Sciatic nerve (tissue), 2 donors: Measurements from ENCODE around the gene C7orf57. TPM values are rescaled to one million over a fixed set of nuclear protein-coding genes. Genes with fewer than 3 reads are reported as not detected.
"Not testable (repeated sequence)": the region's sequence is repeated elsewhere in the genome, so short reads cannot be mapped to it uniquely, and the experiment has no call there.

Source experiments
- ATAC-seq: fragments of 200-7000 bp; cut with Tn5 transposase; one replicate; pipeline ENCODE4 v1.9.1; 2020; ENCODE audit warnings: mild to moderate bottlenecking, moderate library complexity
- DNase-seq: peaks from one replicate; pipeline ENCODE4 v3.0.0-alpha.2; 2020; ENCODE audit warnings: low spot score
- intact Hi-C: fragments of 100-400 bp; cut with DNase I; formaldehyde crosslinking; loops from one replicate; pipeline ENCODE4 v1.14.2; 2022
- total RNA-seq: library from RNA; stranded (reverse); fragmentation: NEBNext Ultra II Directional; extraction: Animal tissue kit (Norgen Biotek cat#: 25700); gene quantifications from one replicate; pipeline ENCODE4 v1.2.1, GENCODE V29; 2021
- donor health status: DM: no; HTN: no; CAD: no.
- donor health status: DM: no; HTN: no; CAD: no.

Gene C7orf57
- total RNA-seq, 1 donor from 2014 or later = not detected

DNA sequence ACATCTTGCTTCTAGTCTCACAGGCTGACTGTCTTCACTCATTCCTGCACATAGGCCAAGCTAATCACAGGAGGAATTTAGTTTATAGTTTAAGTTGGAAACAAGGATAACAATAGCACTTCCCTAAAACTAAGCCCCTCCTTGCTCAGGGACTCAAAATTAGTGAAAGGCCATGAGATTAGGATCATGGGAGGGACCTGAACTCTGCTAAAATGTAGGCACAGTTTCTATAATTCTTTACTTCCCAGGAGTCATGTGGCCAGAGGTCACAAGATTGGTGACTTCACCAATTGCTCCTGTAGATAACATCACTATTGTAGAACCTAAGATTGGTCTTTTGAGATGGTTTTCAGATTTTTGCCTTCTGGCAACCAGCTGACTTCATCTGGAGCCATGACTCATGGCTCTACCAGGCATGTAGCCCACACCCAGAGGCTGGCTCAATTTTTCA lies 38.9 kb downstream of the C7orf57 start:
- intact Hi-C loops = no loop called here
- no peak for ATAC-seq
- DNase-seq = no peak

DNA sequence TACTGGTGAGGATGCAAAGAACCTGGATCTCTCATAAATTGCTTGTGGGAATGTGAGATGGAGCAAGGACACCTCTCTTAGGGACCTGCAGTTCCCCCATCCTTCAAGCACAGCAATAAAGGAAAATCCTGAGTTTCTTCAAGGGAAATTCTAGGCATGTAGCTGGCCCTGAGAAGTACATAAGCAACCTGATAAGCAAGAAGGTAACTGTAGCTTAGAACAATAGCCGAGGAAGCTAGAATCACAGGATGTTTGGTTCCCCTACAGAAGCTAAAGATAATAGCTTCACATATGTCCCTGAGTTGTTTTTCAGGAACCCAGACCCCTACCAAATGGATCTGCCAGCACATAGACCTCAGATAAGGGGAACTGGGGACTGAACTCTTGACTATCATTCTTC lies 42.1 kb downstream of the C7orf57 start:
- ATAC-seq = no peak
- intact Hi-C loops = no loop called here
- no peak for DNase-seq

DNA sequence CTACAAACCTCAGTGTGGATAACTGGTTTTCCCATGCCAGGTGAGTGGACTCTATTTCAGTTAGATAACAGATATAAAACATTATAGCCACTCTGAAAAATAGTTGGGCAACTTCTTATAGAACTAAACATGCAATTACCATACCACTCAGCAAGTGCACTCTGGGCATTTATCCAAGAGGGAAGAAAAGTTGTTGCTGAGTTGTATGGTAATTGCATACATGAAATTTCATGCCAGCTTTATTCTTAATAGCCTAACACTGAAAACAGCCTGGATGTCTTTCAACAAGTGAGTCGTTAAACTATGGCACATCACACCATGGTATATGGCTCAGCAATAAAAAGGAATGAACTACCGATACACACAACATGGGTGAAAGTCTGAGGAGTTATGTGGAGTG lies 43.1 kb downstream of the C7orf57 start:
- intact Hi-C loops = no loop called here
- no peak for DNase-seq

GRCh38 chr7:48082378-48082777 lies 47.0 kb downstream of the C7orf57 start:
- ATAC-seq, DNase-seq, intact Hi-C loops: not testable (repeated sequence)

More for the DNA sequence above, 43.1 kb downstream of the C7orf57 start:
- ATAC-seq = no peak

GRCh38 chr7:48083114-48083830 lies 47.9 kb downstream of the C7orf57 start:
- DNase-seq (no peak), ATAC-seq (no peak)
- intact Hi-C loops = no loop called here

GRCh38 chr7:48084727-48085432 lies 49.5 kb downstream of the C7orf57 start:
- peak; percentile 80 for ATAC-seq
- peak; percentile 77 for DNase-seq
- intact Hi-C loops = no loop called here

DNA sequence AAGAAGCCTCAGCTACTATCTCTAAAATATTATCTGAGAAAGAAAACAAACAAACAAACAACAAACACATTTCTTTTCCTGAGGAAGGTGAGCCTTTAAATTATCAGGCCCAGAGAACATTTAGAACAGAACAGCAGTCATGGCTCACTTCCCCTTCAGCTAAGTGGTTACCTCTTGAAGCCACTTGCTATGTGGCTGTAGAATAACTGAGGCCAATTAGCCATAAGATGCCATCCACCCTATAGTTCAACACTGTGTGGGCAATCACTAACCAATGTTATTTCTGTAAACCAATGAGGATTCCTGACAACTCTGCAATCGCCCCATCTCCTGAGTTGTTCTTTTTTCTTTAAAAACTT lies 50.1 kb downstream of the C7orf57 start:
- no peak for ATAC-seq
- intact Hi-C loops = no loop called here
- no peak for DNase-seq

DNA sequence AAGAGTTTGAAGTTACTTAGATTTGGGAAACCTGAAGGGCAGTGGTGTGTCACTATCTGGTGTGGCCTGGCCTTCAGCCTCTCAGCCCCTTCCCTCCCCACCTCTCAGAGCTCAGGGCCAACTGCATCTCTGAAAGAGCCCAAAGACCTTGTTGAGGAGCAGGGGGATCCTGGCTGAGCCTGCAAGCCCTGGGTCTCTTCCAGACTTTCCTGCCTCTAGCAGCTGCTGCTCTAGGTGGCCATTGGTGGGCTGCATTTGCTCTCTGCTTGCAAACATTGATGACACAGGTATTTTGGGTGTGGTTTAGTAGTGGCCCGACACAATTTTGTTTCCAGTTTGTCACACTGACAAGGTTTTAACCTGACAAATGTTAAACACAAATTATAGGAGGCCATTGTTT lies 50.6 kb downstream of the C7orf57 start:
- no peak for DNase-seq
- intact Hi-C loops = no loop called here
- ATAC-seq = no peak

GRCh38 chr7:48087349-48087748 lies 52.0 kb downstream of the C7orf57 start:
- DNase-seq (no peak), ATAC-seq (no peak)
- intact Hi-C loops = no loop called here

DNA sequence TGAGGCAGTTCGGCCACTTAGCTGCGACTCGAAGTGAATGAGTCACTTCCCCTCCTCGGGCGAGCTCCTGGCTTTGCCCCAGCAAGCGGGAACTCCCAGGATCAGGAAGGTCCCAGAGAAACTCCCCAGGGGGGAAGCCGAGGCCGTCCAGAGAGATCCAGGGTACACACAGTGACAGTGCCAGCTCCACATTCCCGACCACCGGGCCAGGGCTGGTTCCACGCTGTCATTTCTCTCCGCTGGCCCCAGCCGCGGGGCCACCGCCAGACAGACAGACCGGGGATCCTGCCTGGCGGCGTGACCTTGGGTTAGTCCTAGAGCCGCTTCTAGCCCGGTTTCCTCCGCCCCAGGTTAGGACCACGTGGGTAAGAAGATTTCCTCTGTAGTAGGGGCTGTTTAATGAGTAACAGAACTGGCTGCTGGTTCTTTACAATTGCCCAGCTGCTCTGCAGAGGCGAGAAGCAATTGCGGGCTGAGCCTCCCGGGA lies 53.3 kb downstream of the C7orf57 start:
- intact Hi-C loops = no loop called here
- DNase-seq (peak; percentile 89), ATAC-seq (peak; percentile 81)

GRCh38 chr7:48089046-48090003 lies 54.0 kb downstream of the C7orf57 start, which contains the start of gene UPP1:
UPP1 (plus strand) TSS chr7:48089265; CDS start chr7:48094784, 5,519 bp downstream.
- intact Hi-C loops = no loop called here
- DNase-seq (peak; percentile 91), ATAC-seq (peak; percentile 92)

DNA sequence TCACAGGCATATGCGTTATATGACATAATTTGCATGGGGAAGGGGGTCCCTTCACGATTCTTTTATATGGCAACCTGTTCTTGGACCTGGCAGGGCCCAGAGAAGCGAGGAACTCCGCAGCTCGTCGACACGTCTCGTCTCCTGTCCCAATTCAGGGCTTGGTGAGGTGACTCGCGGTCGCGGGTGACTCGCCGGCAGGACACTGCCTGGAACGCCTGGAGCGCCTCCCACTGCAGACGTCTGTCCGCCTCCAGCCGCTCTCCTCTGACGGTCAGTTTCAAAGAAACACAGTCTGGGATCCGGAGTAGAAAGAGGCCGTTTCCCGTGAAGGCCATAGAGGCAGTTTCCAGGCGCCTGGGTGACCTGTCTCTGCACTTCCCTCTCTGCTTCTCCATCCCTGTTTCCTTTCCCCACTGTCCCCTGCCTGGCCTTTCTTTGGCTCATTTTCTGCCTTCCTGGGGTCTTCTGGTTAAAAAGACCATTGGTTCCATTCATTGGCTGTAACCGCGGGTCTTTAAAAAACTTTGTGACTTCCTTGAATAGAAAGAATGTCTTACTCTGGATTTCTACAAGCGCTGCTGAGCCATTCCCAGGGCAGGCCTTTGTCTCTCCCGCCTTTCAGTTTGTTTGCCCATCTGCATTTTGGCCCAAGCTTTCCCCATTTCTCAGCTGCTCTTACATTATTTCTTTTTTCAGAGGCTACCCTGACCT lies 54.9 kb downstream of the C7orf57 start:
- DNase-seq (no peak), ATAC-seq (no peak)
- intact Hi-C loops = no loop called here

- ATAC-seq (no peak), DNase-seq (no peak)
- intact Hi-C loops = no loop called here
These were observed 56.4 kb downstream of the C7orf57 start for GRCh38 chr7:48091506-48092433.

- no peak for DNase-seq
- intact Hi-C loops = no loop called here
- no peak for ATAC-seq
These were observed 59.5 kb downstream of the C7orf57 start for GRCh38 chr7:48094861-48095293.

- no peak for DNase-seq
- no peak for ATAC-seq
- intact Hi-C loops = no loop called here
These were observed 60.9 kb downstream of the C7orf57 start for GRCh38 chr7:48096273-48096672.

GRCh38 chr7:48097521-48098231 lies 62.3 kb downstream of the C7orf57 start:
- no peak for ATAC-seq
- no peak for DNase-seq
- intact Hi-C loops = no loop called here

DNA sequence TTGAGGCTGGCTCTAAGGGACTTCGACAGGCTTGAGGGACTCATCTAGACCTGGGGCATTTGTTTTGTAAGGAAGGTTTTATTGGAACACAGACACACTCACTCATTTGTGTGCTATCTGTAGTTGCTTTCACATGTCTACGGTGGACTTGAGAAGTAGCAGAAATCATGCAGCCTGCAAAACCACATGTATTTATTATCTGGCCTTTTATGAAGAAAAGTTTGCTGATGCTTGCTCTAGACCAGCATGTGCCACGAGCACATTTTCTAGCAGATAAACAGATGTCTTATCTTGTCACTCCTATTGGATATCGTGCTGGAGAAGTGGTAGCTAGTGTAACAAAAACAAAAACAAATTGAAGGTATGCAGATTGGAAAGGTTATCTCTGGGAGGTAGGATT lies 63.5 kb downstream of the C7orf57 start:
- no peak for DNase-seq
- no peak for ATAC-seq
- intact Hi-C loops = no loop called here
